Neural cell (in vitro differentiated cells): ENCODE results near the gene PRMT2. TPM values are rescaled to one million over a fixed set of nuclear protein-coding genes. Genes with fewer than 3 reads are reported as not detected.

Experiments
- H2AFZ ChIP-seq: fragments of 200-600, 300-800 bp; sonication (generic), shearing (Covaris generic); 2 replicates; pipeline ENCODE4 v1.6.0; 2014; ENCODE audit warnings: low read depth, mild to moderate bottlenecking, antibody characterized with exemption, low read length, moderate library complexity
- H3F3A ChIP-seq: fragments of 200-600 bp; shearing (Covaris generic); 2 replicates; pipeline ENCODE4 v1.6.1; 2016; ENCODE audit warnings: mild to moderate bottlenecking, moderate library complexity, mixed read lengths, antibody characterized with exemption, low read length; ENCODE audit not compliant: insufficient read depth, poor library complexity, severe bottlenecking
- H3K27ac ChIP-seq: fragments of 200-600, 300-800 bp; sonication (generic), shearing (Covaris generic); 2 replicates; pipeline ENCODE4 v1.5.1; 2014; ENCODE audit warnings: mild to moderate bottlenecking, low read length, moderate library complexity
- H3K27me3 ChIP-seq: fragments of 300-800, 200-600 bp; sonication (generic), shearing (Covaris generic); 2 replicates; pipeline ENCODE4 v1.6.0; 2014; ENCODE audit warnings: mild to moderate bottlenecking, low read depth, low read length, moderate library complexity; ENCODE audit not compliant: insufficient read depth
- H3K36me3 ChIP-seq: fragments of 300-800, 200-600 bp; sonication (generic), shearing (Covaris generic); 2 replicates; pipeline ENCODE4 v1.5.1; 2014; ENCODE audit warnings: mild to moderate bottlenecking, antibody characterized with exemption, low read length, moderate library complexity; ENCODE audit not compliant: insufficient read depth
- H3K4me2 ChIP-seq: fragments of 300-800, 200-600 bp; sonication (generic), shearing (Covaris generic); 2 replicates; pipeline ENCODE4 v1.6.0; 2014; ENCODE audit warnings: mild to moderate bottlenecking, low read length
- H3K4me3 ChIP-seq: fragments of 300-800, 200-600 bp; sonication (generic), shearing (Covaris generic); 2 replicates; pipeline ENCODE4 v1.5.1; 2014; ENCODE audit warnings: mild to moderate bottlenecking, low read length, moderate library complexity
- H3K79me2 ChIP-seq: fragments of 200-600 bp; shearing (Covaris generic); replicated peaks from 2 replicates; pipeline ENCODE4 v1.6.0; 2014; ENCODE audit warnings: mild to moderate bottlenecking, low read length, moderate library complexity; ENCODE audit not compliant: insufficient read depth
- H3K9ac ChIP-seq: fragments of 300-800, 200-600 bp; sonication (generic), shearing (Covaris generic); 2 replicates; pipeline ENCODE4 v1.6.1; 2016; ENCODE audit warnings: mild to moderate bottlenecking, low read length, mixed read lengths
- H3K9me2 ChIP-seq: fragments of 200-600 bp; shearing (Covaris generic); 2 replicates; pipeline ENCODE4 v1.6.1; 2016; ENCODE audit warnings: mild to moderate bottlenecking, low read length, mixed read lengths; ENCODE audit not compliant: insufficient read depth
- H3K9me3 ChIP-seq: fragments of 200-600, 300-800 bp; sonication (generic), shearing (Covaris generic); 2 replicates; pipeline ENCODE4 v1.6.1; 2016; ENCODE audit warnings: mild to moderate bottlenecking, mixed run types, low read length, moderate library complexity, mixed read lengths
- H4K20me1 ChIP-seq: fragments of 200-600 bp; shearing (Covaris generic); 2 replicates; pipeline ENCODE4 v1.6.1; 2016; ENCODE audit warnings: mild to moderate bottlenecking, mixed run types; ENCODE audit not compliant: insufficient read depth
- CTCF ChIP-seq: fragments of 450-650 bp; IDR thresholded peaks from 2 replicates; pipeline ENCODE4 v1.5.1; 2014; ENCODE audit warnings: antibody characterized with exemption, mild to moderate bottlenecking, moderate library complexity; ENCODE audit not compliant: poor library complexity, severe bottlenecking
- EZH2 ChIP-seq: fragments of 200-600, 300-800 bp; shearing (Covaris generic), sonication (generic); IDR thresholded peaks from 2 replicates; pipeline ENCODE4 v1.6.1; 2014; ENCODE audit warnings: antibody characterized with exemption, low read length, borderline replicate concordance, mild to moderate bottlenecking; ENCODE audit not compliant: insufficient read depth, poor library complexity, severe bottlenecking
- POLR2AphosphoS5 ChIP-seq: IDR thresholded peaks from 2 replicates; pipeline ENCODE4 v1.6.1; 2012
- REST ChIP-seq: IDR thresholded peaks from 2 replicates; pipeline ENCODE4 v1.6.1; 2012; ENCODE audit warnings: borderline replicate concordance
- SMC3 ChIP-seq: fragments of 450-650 bp; conservative IDR thresholded peaks from 2 replicates; pipeline ENCODE4 v1.6.1; 2014; ENCODE audit warnings: antibody characterized with exemption, mild to moderate bottlenecking, moderate library complexity; ENCODE audit not compliant: poor library complexity
- TAF1 ChIP-seq: IDR thresholded peaks from 2 replicates; pipeline ENCODE4 v1.6.1; 2012; ENCODE audit warnings: low read depth
- polyA plus RNA-seq: library from polyadenylated mRNA; depleted of rRNA; stranded (reverse); fragments of >200 nt; gene quantifications from 2 replicates; pipeline ENCODE4 v1.2.3, GENCODE V29; 2014

Gene PRMT2
- polyA plus RNA-seq, 1 donor from 2014 or later = 313 TPM

- no peaks in the 10 kb centered on the region for H3F3A ChIP-seq
- no peak overlapping the region for H2AFZ ChIP-seq
- H3K27me3 ChIP-seq = no peaks in the 10 kb centered on the region
- TF ChIP-seq REST (no peak), EZH2 (no peak)
- no peak overlapping the region for H3K4me2 ChIP-seq
- no peak overlapping the region for H3K4me3 ChIP-seq
- H3K36me3 ChIP-seq = peaks cover 15% of the 10 kb centered on the region
- no peaks in the 10 kb centered on the region for H3K9me3 ChIP-seq
- H3K27ac ChIP-seq = no peak overlapping the region
- no peaks in the 10 kb centered on the region for H3K9me2 ChIP-seq
- peaks cover 4% of the 10 kb centered on the region for H3K79me2 ChIP-seq
- H4K20me1 ChIP-seq = no peaks in the 10 kb centered on the region
- H3K9ac ChIP-seq = no peak overlapping the region
Measured at GRCh38 chr21:46649356-46649755, 13.9 kb downstream of the PRMT2 start.

- peaks cover 27% of the 10 kb centered on the region for H3K36me3 ChIP-seq
- no peak overlapping the region for H3K27ac ChIP-seq
- H3K4me2 ChIP-seq = no peak overlapping the region
- H3K9me3 ChIP-seq = no peaks in the 10 kb centered on the region
- no peak overlapping the region for H3K9ac ChIP-seq
- peaks cover 4% of the 10 kb centered on the region for H3K79me2 ChIP-seq
- no peaks in the 10 kb centered on the region for H4K20me1 ChIP-seq
- H3K9me2 ChIP-seq = no peaks in the 10 kb centered on the region
- H3K27me3 ChIP-seq = no peaks in the 10 kb centered on the region
- no peak overlapping the region for H2AFZ ChIP-seq
- H3K4me3 ChIP-seq = no peak overlapping the region
- H3F3A ChIP-seq = no peaks in the 10 kb centered on the region
- TF ChIP-seq SMC3 (no peak), REST (no peak), TAF1 (no peak), POLR2AphosphoS5 (no peak), CTCF (no peak)
Measured at GRCh38 chr21:46650476-46651098, 15.1 kb downstream of the PRMT2 start.
